Transverse colon (tissue), 4 donors: ENCODE results near the gene RNF26. TPM values are rescaled to one million over a fixed set of nuclear protein-coding genes. Genes with fewer than 3 reads are reported as not detected.

ENCODE experiments used
- DNase-seq: peaks from one replicate; pipeline ENCODE4 v3.0.0-alpha.2; 2019
- H3K27ac ChIP-seq, 4 donors: fragments of 200-600 bp; sonication (generic); 2 replicates each; pipeline ENCODE4 v1.5.1; 2016 to 2018; ENCODE audit warnings: inconsistent platforms in 4 of 4
- H3K27me3 ChIP-seq: fragments of 200-600 bp; sonication (generic); 2 replicates; pipeline ENCODE4 v1.5.1; 2017; ENCODE audit warnings: inconsistent platforms
- H3K36me3 ChIP-seq, 4 donors: fragments of 200-600 bp; sonication (generic); 2 replicates each; pipeline ENCODE4 v1.5.1; 2017 to 2019; ENCODE audit warnings: inconsistent platforms in 4 of 4
- H3K4me1 ChIP-seq, 4 donors: fragments of 200-600 bp; sonication (generic); 2 replicates each; pipeline ENCODE4 v1.5.1; 2017 to 2020; ENCODE audit warnings: inconsistent platforms in 4 of 4
- H3K4me3 ChIP-seq, 4 donors: fragments of 200-600 bp; sonication (generic); 1 replicate in 1 of 4; 2 replicates in 3 of 4; pipeline versions ENCODE4 v1.5.1 to v1.6.1; 2017 to 2019; ENCODE audit warnings: inconsistent platforms in 4 of 4
- H3K9me3 ChIP-seq, 2 donors: fragments of 200-600 bp; sonication (generic); 2 replicates each; pipeline ENCODE4 v1.5.1; 2017 to 2019; ENCODE audit warnings: inconsistent platforms in 2 of 2
- CTCF ChIP-seq, 5 experiments: fragments of 200-600 bp in 3 of 5; fragments of 450-650 bp in 2 of 5; sonication (generic) in 3 of 5; IDR thresholded peaks; 1 replicate in 2 of 5; 2 replicates in 3 of 5; pipeline ENCODE4 v1.5.1; 2016 to 2017; ENCODE audit warnings: antibody characterized with exemption in 5 of 5, inconsistent platforms in 3 of 5, mild to moderate bottlenecking in 2 of 5, moderate library complexity in 1 of 5
- EP300 ChIP-seq: sonication (generic); formaldehyde crosslinking; IDR thresholded peaks from one replicate; pipeline ENCODE4 v1.6.1; 2017; ENCODE audit warnings: antibody characterized with exemption, low read depth
- POLR2A ChIP-seq: fragments of 450-650 bp; IDR thresholded peaks from one replicate; pipeline ENCODE4 v1.6.1; 2016; ENCODE audit warnings: antibody characterized with exemption, mild to moderate bottlenecking, moderate library complexity
- POLR2AphosphoS5 ChIP-seq, 3 donors: sonication (generic); formaldehyde crosslinking; IDR thresholded peaks; one replicate each; pipeline ENCODE4 v1.6.1; 2016; ENCODE audit warnings: antibody characterized with exemption in 3 of 3
- WGBS, 2 donors: methylation state at CpG; one replicate each; pipeline ENCODE4 v1.1.5; 2018; ENCODE audit warnings: low coverage in 1 of 2; 5-methylcytosine and 5-hydroxymethylcytosine counted together
- in situ Hi-C, 4 donors: fragments of 200-750 bp; cut with MboI; loops; one replicate each; pipeline versions ENCODE4 v1.15.0 to v1.15.1; 2017; ENCODE audit warnings: low sequenced_read_pairs in 3 of 4, low pct_ligation_motif_present in 1 of 4, low pct_unique_long_range_greater_than_20kb in 1 of 4
- intact Hi-C: fragments of 100-400 bp; cut with DNase I; formaldehyde crosslinking; loops from one replicate; pipeline ENCODE4 v1.15.1; 2023; ENCODE audit warnings: low total_unique reads
- total RNA-seq, 4 donors: library from RNA; depleted of rRNA; stranded (reverse); fragments of >200 nt; gene quantifications; one replicate each; pipeline ENCODE4 v1.1.0, GENCODE V29; 2016

The RNF26 gene
- total RNA-seq, 4 donors from 2014 or later: 10.0 to 27.3 (median 13.9) TPM

GRCh38 chr11:119371067-119371601 lies 36.8 kb downstream of the RNF26 start:
- no peak for DNase-seq
- Histone ChIP-seq H3K27ac (peak overlapping the region; percentile 80 to 88 (median 86)), H3K27me3 (no peaks in the 10 kb centered on the region), H3K4me3 (no peak overlapping the region), H3K36me3 (no peaks in the 10 kb centered on the region), H3K4me1 (peaks cover 38 to 68% (median 55%) of the 10 kb centered on the region in 4 donors), H3K9me3 (no peaks in the 10 kb centered on the region)
- TF ChIP-seq POLR2A (no peak), POLR2AphosphoS5 (IDR thresholded peaks at IDR 0.05) (no peak), EP300 (no peak), CTCF (IDR thresholded peaks at IDR 0.05) (no peak)
- intact Hi-C loops (no loop called here), in situ Hi-C loops (no loop called here)
- WGBS, 2 donors: 40 to 85% methylated on average over 1 to 8 of the region's 8 CpGs

DNA sequence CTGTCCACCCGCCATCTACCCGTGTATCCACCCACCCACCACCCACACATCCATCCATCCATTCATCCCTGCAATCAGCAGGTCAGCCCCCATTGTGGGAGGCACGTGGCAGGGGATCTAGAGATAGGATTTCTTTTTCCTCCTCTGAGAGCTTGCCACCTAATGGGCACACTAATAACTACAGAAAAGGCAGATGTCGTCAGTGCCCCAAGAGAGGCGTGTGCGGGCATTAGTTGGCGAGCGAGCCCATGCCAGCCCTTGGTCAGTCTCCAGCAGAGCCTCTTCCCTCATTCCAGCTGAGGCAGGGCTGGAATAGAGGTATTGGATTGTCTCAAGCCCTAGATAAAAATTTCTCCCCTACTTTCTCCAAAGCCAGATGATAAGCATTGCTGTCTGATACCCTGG lies 37.5 kb downstream of the RNF26 start:
- TF ChIP-seq CTCF (IDR thresholded peaks at IDR 0.05) (peak in 1 of 5 experiments; percentile 23), EP300 (no peak), POLR2AphosphoS5 (IDR thresholded peaks at IDR 0.05) (no peak)
- Histone ChIP-seq H3K27me3 (no peaks in the 10 kb centered on the region), H3K4me1 (peaks cover 34 to 65% (median 51%) of the 10 kb centered on the region in 4 donors), H3K4me3 (no peak overlapping the region), H3K9me3 (no peaks in the 10 kb centered on the region), H3K36me3 (no peaks in the 10 kb centered on the region), H3K27ac (no peak overlapping the region)
- in situ Hi-C loops: no loop called here
- intact Hi-C loops: no loop called here
- DNase-seq: no peak
- 67% methylated on average over 8 of the region's 8 CpGs; no CpG with 5 or more reads in 1 of the 2 donors for WGBS, 2 donors

- intact Hi-C loops: no loop called here
These were observed 38.1 kb downstream of the RNF26 start for GRCh38 chr11:119372260-119373058.

More at GRCh38 chr11:119372260-119373058, 38.1 kb downstream of the RNF26 start:
- in situ Hi-C loops: no loop called here
- DNase-seq: no peak
- H3K27me3 ChIP-seq: no peaks in the 10 kb centered on the region
- TF ChIP-seq POLR2A (no peak), EP300 (no peak), CTCF (IDR thresholded peaks at IDR 0.05) (no peak), POLR2AphosphoS5 (IDR thresholded peaks at IDR 0.05) (no peak)
- peaks cover 27 to 59% (median 44%) of the 10 kb centered on the region in 4 donors for H3K4me1 ChIP-seq
- 88% methylated on average over 16 of the region's 26 CpGs; no CpG with 5 or more reads in 1 of the 2 donors for WGBS, 2 donors
- H3K9me3 ChIP-seq: no peaks in the 10 kb centered on the region
- H3K27ac ChIP-seq: no peak overlapping the region
- H3K4me3 ChIP-seq: no peak overlapping the region
- H3K36me3 ChIP-seq: no peaks in the 10 kb centered on the region
